HG03060 (cell line): ENCODE measurements around the gene FANCB.

Experiments used
- ATAC-seq: cut with Tn5 transposase; IDR thresholded peaks from one replicate; pipeline ENCODE4 v1.9.1; 2021; ENCODE audit warnings: low read depth, moderate number of reproducible peaks; ENCODE audit not compliant: unreplicated experiment

Gene FANCB

GRCh38 chrX:14843666-14844065 lies 29.2 kb downstream of the FANCB start:
- ATAC-seq, result no peak

GRCh38 chrX:14837155-14837554 lies 35.7 kb downstream of the FANCB start:
- ATAC-seq, result no peak

GRCh38 chrX:14832586-14832985 lies 40.3 kb downstream of the FANCB start:
- no peak for ATAC-seq

DNA sequence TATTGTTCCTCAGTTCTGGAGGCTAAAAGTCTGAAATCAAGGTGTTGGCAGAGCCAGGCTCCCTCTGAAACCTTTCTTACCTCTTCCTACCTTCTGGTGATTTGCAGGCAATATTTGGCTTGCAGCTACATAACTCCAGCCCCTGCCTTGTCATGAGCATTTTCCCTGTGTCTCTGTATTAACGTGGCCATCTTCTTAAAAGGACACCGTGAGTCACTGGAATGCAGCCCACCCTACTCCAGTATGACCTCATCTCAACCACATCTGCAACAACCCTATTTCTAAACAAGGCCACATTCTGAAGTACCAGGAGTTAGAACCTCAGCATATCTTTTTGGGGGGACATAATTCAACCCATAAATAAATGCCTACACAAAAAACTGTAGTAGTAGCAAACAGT lies 40.7 kb downstream of the FANCB start:
- no peak for ATAC-seq

DNA sequence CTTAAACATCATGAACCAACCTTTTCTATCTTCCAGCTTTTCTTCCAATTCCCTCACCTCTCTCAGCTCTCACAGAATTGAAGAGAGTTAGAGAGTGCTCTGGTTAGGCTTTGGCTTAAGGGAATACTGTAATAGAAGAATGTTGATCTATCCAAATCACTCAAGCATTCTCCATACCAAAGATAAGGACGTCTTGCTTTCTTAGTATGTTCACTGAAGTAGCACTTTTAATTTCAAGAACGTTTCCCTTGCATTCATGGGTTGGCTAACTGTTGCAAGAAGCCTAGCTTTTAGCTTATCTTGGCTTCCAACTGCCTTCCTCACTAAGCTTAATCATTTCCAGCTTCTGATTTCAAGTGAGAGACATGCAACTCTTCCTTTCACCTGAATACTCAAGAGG lies 43.2 kb downstream of the FANCB start:
- no peak for ATAC-seq

GRCh38 chrX:14826319-14826718 lies 46.5 kb downstream of the FANCB start:
- no peak for ATAC-seq

GRCh38 chrX:14825851-14826250 lies 47.0 kb downstream of the FANCB start:
- no peak for ATAC-seq

DNA sequence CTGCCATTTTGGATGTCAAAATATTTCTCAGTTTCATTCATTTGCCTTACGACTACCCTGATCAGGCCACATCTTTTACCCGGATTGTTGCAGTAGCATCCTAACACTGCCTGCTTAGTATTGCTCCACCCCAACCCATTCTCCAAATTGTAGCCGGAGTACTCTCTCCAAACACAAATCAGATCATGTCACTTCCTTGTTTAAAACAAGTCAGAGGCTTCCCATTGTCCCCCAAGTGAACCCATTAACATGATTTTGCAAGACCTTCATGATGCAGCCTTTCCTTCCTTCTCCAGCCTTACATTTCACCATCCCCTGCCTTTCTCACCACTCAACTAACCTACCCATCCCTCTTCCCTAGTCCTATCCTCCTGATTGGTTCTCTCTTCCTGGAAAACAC lies 53.1 kb downstream of the FANCB start:
- ATAC-seq, result no peak

DNA sequence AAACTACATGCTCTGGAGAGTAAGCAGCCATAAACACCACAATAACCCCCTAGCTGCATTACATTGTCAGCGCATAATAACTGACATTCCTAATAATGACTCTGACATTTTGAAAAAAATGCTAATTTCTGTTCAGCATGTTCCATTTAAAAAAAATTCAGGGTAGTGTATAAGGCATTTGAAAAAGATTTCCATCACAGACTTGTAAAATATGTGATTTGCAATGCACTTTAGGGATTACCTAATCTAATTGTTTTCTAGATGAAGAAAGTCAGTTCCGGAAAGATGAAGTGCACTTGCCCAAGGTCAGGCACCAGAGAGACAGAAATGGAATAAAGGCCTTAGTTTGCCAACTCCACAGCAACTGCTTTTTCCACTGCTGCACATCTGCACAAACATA lies 55.3 kb downstream of the FANCB start:
- ATAC-seq, result no peak

GRCh38 chrX:14802943-14803710 lies 69.7 kb downstream of the FANCB start:
- ATAC-seq, result no peak

GRCh38 chrX:14801136-14801535 lies 71.7 kb downstream of the FANCB start:
- ATAC-seq, result no peak

DNA sequence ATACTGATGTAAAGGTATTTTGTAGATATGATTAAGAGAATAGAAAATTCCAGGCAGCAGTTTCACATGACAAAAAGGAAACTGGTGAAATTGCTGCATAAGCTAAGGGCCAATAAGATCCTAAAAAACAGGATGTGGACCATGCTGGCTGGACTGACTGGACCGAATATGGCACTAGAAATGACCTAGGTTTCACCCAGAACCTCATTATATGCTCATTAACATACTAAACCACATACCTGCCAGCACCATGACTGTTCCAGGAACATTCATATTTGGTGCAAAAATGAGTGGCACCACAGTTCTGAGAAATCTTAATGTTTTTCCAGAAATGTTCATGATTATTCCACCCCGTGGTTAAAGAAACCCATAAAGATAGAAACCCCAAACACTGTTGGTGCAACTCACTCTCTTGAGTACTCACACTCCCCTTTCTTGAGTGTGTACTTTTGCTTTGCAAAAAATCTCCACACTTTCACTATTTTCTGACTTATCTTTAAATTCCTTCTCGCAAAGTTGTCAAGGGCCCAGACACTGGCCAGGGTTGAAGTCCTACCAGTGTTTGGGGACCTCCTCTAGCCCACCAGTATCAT lies 74.0 kb downstream of the FANCB start:
- no peak for ATAC-seq
